DMS153 treated with DMSO at 0.1 percent for 48 hours (cell line): Measurements from ENCODE around the gene FBXO47.
"Not testable (repeated sequence)": the region's sequence is repeated elsewhere in the genome, so short reads cannot be mapped to it uniquely, and the experiment has no call there.

Experiments
- DNase-seq: peaks from one replicate; lab custom pipeline; 2025; ENCODE audit not compliant: unreplicated experiment; lab: John Stamatoyannopoulos, UW

Gene FBXO47

DNA sequence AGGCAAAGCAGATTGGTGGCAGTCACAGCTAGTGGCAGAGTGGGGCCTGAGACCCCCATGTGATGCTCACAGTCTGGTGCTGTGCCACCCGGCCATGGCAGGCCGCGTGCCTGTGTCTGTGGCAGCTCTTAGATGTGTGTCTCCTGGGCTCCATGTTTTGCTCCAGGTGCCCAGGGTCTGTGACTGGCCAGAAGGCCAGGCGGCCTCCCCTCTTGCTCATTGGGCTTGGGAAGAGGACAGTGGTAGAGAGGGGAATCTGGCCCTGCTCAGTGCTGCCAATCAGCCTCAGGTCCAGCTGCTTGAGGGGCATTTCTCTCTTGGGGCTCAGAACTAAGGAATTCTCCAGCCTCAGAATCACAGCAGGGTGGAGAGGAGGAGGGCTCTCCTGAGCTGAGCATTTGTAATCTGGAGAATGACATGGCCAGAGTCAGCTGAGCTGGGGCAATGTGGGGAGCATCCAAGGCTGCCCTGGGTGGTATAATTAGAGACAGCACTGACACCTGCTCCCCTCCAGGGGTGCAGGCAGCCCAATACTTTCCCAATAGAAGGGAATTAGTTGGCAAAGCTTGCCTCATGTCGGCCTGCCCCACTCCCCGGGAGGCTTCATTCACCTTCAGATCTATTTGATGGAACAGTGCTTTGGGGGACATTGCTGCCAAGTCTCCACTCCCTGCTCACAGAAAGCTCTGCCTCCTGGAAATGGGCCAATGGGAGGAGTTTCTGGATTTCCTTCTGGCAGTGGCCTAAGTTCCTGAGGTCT, 44.5 kb downstream of the FBXO47 start:
- DNase-seq: no peak

DNA sequence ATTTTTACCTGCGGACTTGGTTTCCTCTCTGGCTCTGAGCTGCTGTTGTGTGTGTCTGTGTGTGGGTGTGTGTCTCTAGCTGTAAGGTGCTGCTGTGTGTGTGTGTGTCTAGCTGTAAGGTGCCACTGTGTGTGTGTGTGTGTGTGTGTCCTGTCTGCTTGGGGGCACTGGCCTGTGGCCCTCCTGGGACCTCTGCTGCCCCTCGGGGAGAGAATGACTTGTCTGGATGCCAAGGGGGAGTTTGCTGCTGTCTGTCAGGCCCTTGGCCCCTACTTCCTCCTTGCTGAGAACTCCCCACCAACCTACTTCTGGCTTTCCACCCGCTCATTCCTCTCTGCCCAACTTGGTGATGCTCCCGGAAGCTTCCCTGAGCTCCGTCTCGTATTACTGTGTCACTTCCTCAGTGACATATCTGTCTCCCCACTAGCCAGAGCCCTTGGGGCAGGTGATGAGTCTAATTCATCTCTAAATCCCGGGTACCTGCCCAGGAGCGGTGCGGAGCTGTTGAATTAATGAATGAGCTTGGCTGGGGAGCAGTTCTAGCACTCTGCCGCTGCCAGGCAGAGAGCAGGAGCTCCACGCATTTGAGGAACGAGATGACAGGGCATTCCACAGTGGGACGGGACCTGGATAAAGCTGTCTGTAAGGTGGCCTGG, 45.3 kb downstream of the FBXO47 start:
- DNase-seq: no peak

DNA sequence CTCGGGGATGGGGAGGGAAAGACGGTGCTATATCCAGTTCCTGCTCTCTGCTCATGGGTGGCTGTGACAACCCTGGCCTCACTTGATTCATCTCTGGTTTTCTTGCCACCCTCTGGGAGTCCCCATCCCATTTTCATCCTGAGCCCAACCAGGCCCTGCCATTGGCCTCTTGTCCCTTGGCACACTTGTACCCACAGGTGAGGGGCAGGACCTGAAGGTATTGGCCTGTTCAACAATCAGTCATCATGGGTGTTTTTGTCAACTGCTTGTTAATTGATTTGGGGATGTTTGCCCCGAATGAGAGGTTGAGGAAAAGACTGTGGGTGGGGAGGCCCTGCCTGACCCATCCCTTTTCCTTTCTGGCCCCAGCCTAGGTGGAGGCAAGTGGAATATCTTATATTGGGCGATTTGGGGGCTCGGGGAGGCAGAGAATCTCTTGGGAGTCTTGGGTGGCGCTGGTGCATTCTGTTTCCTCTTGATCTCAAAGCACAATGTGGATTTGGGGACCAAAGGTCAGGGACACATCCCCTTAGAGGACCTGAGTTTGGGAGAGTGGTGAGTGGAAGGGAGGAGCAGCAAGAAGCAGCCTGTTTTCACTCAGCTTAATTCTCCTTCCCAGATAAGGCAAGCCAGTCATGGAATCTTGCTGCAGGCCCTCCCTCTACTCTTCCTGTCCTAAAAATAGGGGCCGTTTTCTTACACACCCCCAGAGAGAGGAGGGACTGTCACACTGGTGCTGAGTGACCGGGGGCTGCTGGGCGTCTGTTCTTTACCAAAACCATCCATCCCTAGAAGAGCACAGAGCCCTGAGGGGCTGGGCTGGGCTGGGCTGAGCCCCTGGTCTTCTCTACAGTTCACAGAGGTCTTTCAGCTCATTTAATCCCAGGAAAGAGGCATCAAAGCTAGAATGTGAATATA, 46.6 kb downstream of the FBXO47 start:
- no peak for DNase-seq

DNA sequence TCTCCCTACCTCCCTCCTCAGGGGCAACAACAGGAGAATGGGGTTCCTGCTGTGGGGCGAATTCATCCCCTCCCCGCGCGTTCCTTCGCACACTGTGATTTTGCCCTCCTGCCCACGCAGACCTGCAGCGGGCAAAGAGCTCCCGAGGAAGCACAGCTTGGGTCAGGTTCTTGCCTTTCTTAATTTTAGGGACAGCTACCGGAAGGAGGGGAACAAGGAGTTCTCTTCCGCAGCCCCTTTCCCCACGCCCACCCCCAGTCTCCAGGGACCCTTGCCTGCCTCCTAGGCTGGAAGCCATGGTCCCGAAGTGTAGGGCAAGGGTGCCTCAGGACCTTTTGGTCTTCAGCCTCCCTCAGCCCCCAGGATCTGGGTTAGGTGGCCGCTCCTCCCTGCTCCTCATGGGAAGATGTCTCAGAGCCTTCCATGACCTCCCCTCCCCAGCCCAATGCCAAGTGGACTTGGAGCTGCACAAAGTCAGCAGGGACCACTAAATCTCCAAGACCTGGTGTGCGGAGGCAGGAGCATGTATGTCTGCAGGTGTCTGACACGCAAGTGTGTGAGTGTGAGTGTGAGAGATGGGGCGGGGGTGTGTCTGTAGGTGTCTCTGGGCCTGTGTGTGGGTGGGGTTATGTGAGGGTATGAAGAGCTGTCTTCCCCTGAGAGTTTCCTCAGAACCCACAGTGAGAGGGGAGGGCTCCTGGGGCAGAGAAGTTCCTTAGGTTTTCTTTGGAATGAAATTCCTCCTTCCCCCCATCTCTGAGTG, 47.7 kb downstream of the FBXO47 start:
- no peak for DNase-seq

DNA sequence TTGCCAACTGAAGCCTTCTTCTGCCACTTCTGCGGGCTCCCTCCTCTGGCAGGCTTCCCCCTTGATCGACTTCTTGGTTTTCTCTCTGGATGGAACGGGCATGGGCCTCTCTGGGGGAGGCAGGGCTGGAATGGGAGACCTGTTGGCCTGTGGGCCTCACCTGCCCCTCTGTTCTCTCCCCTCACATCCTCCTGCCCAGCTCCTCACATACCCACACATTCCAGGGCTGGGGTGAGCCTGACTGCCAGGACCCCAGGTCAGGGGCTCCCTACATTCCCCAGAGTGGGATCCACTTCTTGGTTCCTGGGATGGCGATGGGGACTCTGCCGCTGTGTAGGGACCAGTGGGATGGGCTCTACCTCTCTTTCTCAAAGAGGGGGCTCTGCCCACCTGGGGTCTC, 48.3 kb downstream of the FBXO47 start:
- DNase-seq: no peak

DNA sequence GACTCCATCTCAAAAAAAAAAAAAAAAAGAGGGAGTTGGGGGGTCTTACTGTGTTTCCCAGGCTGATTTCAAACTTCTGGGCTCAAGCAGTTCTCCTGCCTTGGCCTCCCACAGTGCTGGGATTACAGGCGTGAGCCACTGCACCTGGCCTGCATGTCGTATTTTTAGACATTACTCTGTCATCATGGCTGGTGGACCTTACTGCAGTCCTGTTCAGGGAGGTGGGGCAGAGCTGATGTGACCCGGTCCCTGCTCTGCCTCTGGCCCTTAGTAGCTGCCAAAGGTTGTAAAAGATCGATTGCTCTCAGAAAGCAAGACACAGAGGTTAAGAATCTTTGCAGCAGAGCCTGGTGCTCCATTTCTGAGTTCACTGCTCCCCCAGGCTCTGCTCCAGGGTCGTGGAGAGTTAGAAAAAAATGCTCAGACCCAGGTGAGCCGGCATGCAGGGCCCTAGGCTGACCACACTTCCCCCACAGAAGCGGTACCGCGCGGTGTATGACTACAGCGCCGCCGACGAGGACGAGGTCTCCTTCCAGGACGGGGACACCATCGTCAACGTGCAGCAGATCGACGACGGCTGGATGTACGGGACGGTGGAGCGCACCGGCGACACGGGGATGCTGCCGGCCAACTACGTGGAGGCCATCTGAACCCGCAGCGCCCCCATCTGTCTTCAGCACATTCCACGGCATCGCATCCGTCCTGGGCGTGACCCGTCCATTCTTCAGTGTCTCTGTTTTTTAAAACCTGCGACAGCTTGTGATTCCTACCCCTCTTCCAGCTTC, 48.9 kb downstream of the FBXO47 start:
- DNase-seq: no peak

DNA sequence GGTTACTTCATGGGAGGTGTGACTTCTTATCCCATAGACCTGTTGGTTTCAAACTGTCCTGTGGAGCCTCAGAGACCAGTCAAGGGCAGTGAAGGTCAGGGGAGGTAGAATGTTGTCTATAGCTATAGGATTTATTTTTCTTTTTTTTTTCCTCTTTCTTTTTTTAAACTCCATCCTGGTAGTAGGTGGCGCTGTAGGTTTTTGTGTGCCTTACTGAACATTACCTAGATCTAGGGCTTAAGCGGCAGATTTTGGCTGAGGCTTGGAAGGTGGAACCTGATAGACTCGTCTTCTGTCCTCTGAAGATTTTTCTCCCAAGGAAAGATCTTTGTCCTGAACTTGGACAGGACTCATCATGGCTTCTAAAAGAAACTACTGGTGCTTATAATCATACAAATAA, 49.9 kb downstream of the FBXO47 start:
- no peak for DNase-seq

DNA sequence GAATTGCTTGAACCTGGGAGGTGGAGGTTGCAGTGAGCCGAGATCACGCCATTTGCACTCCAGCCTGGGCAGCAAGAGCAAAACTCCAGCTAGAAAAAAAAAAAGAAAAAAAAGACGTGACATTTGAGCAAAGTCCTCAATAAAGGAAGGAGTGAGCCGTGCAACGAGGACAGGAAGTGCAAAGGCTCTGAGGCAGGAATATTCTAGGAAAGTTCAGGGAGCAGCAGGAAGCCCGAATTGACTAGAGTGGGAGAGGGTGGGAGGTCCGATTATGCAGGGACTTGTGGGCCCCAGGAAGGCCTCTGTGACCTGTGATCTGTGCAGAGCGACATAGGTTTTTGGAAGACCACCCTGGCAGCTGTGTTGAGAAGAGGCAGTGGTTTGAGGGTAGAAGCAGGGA, 50.4 kb downstream of the FBXO47 start:
- DNase-seq: no peak

DNA sequence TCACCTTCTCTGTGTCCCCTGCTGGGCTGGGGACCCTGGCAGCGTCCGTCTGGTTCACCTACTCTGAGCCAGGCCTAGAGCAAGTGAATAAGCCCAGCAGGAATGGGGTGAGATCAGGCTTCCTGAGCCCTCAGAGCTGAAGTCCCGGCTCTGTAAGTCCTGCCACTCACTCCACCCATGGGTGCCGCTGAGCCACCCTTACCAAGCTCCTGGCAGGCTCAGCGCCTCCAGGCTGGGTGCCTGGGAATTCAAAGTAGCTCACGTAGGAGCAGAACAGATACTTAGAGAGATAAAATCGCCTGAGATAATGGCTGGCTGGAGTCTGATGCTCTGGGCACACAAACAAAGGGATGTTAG, 51.6 kb downstream of the FBXO47 start:
- DNase-seq: no peak

DNA sequence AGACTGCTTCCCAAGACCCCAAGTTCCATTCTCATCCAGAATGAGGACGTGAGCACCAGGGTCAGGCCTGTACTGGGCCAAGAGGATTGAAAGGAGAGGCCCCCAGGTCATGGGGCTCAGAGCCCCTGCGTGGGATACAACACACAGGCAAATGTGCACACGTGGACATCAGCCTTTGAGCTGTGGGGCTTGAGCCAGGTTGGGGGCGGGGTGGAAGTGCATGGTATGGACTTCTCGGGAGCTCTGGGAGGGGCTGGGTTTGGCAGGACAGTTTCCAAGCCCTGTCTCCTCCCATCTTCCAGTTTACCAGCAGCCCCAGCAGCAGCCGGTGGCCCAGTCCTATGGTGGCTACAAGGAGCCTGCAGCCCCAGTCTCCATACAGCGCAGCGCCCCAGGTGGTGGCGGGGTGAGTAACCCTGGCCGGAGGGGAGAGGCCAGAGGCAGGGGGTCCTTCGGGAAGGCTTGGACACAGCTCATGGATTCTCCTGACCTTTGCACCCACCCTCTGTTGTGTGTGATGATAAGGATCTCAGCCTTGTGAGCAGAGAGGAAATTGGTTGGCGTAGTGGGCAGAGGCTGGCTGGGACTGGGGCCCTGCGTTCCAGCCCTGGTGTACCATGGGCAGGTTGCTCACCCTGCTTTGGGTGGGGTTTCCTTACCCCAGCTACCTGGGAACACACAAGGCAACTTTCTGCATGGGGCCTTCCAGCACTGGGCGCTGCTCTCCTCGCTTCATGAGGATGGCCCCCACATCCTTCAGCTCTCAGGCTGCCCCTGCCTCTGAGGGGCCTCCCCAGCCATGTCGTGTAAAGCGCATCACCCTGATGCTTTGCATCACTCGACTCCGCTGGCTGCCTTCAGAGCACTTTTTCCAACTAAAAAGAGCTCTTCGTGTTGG, 52.2 kb downstream of the FBXO47 start:
- no peak for DNase-seq

DNA sequence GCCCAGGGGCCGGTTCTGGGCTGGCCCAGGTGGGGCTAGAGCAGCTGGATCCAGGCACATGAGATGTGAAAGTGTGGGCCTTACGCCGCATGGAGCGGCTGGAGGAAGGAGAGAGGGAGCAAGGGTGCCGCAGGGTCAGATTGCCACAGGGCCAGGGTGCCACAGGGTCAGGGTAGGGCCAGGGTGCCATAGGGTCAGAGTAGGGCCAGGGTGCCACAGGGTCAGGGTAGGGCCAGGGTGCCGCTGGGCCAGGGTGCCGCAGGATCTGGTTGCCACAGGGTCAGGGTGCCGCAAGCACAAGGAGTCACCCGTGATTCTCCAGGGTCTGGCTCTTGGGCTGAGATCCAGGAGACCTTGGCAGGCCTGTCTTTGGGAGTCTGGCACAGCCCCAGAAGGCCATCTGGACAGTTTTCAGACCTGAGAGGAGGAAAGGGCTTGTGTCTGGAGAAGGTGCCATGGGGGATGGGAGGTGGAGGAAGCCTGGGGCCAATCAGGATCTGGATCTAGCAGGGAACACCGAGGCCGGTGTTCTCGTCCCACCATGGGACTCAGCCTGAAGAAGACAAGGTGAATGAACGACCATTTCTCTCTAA, 54.9 kb downstream of the FBXO47 start:
- no peak for DNase-seq

DNA sequence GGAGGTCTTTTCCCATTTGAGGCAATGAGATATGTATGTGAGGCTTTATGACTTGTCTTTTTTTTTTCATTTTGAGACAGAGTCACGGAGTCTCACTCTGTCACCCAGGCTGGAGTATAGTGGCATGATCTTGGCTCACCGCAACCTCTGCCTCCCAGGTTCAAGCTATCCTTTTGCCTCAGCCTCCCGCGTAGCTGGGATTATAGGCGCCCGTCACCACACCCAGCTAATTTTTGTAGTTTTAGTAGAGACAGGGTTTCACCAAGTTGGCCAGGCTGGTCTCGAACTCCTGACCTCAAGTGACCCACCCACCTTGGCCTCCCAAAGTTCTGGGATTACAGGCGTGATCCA, 55.5 kb downstream of the FBXO47 start:
- not testable (repeated sequence) for DNase-seq

DNA sequence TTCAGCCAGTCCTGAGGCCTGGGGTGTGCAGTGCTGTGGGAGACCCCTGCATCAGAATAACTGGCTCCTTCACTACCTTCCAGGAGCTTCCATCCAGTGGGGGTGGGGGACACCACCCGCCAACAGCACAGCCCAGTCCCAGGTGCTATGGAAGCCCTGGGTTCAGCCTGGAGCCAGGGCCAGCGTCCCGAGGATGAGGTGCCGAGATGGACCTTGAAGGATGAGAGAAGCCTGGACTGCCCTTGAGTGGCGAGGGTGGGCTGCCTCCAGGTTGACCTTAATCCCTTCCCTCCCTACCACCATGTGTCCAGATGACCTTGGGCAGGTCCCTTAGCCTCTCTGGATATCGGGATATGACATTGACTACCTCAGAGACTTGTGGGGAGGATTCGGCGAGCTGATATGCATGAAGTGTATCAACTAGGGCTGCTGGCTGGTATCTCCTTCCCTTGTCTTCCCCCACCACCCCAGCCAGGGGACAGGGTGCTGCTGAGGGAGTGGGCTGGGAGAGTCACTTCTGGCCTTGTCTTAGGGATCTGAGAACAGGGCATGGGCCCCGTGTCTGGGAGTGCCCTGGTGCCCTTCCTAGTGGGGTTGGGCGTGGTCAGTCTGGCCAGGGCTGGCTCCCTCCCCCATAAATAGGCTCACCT, 56.0 kb downstream of the FBXO47 start:
- no peak for DNase-seq

DNA sequence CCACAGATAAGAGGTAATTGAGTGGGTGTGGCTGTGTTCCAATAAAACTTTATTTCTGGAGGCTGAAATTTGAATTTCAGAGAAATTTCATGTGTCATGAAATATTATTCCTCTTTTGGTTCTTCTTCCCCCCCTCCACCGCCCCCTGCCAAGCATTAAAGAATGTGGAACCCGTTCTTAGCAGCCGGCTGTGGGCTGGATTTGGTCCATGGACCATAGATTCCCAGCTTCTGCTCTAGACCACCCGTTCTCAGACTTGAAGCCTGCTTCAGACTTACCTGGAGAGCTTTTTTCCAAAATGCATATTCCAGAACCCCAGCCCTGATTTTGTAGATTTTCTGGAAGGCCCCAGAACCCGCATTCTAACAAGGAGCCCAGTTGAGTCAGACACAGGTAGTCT, 56.9 kb downstream of the FBXO47 start:
- DNase-seq: no peak

DNA sequence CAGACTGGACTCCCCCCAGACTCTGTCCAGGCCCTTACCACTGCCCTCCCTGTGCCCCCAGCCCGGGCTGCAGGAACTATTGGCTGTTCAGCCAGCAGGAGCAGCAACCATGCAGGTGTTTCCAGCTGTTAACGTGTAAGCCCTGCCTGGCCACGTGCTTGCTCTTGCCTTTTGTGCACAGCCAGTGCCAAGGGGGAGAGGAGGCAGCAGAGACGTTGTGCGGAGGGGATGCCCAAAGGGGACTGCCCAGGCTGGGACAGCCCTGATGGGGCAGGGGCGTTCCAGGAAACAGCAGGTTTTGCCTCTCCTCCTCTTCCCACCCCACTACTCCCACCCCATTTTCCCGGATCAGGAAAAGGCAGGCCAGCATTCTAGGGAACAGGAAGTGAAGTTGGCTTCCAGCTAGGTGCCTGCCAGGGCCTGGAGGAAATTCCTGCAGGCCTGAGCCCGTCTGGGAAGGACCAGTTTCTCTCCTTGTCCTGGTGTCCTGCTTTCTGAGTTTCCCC, 58.5 kb downstream of the FBXO47 start:
- DNase-seq: no peak

DNA sequence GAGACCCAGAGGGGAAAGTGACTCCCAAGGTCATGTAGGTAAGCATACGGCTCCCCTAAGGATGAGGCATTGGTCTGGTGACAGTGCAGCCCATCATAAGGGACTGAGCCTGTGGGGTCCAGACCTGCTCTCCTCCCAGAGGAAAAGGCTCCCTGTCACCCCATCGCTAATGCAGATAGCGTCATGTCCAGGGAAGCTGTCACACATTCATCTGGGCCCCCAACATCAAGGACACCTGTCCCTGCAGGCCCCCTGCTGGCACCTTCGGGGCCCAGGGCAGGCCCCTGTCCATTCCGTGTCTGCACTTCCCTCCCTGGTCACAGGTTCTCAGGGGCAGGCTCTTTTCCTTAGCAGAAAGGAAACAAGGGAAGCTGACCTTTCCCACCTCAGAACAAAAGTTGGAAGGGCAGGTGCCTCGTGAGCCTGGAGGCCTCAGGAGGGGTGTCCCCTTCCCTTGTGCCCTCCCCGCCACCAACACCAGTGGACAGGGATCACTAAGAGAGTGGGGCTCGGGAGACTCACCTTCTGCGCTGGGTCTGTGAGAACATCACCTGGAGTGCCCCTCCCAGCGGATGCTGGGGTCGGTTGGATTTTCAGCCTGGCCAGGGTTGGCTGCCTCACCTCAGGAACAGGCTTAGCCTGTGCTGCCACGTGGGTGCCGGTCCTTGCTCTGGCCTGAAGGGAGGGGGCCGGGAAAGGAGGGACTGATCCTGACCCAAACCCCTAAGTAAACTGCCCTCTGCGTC, 59.1 kb downstream of the FBXO47 start:
- DNase-seq: no peak

DNA sequence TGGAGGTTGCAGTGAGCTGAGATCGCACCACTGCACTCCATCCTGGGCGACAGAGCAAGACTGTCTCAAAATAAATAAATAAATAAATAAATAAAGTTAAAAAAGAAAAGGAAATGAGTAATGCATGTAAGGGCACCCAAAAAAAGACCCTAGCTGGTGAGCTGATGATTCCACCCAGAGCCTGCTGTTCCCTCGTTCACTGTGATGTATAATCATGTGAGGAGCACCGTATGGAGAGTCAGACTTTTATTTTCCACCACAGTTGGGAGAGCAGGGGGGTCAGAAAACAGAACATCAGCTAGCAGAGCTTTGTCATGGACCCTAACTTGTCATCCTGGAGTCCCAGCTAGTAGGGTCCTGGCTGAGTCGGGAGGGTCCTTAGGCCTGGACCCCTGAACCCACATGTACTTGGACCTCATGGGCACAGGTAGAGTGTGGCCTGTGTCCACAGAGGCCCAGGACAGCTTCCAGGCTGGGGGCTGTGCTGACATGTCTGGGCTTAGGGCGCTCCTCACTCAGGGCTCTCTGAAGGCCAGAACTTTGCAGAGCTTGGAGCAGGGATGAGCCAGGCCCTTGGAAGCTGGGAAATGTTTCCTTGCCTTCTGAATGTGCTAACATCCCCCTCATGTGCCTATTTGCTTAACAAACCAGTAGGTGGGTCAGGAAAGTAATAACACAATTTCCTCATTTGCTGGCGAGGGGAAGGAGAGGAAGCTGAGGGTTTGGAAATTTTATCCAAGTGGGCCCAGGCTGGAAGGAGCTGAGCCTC, 60.6 kb downstream of the FBXO47 start:
- DNase-seq: no peak
